Hindlimb muscle (tissue), 1 donor: ENCODE results near the gene PRSS38. TPM values are rescaled to one million over a fixed set of nuclear protein-coding genes. Genes with fewer than 3 reads are reported as not detected.

Experiments
- DNase-seq: peaks from one replicate; pipeline ENCODE4 v3.0.0-alpha.2; 2013
- polyA plus RNA-seq: library from polyadenylated mRNA; unstranded; fragments of 120-200 nt; gene quantifications from one replicate; pipeline ENCODE4 v1.2.1, GENCODE V29; 2013; ENCODE audit not compliant: insufficient read length

PRSS38 gene
- polyA plus RNA-seq, 1 donor = not detected

DNA sequence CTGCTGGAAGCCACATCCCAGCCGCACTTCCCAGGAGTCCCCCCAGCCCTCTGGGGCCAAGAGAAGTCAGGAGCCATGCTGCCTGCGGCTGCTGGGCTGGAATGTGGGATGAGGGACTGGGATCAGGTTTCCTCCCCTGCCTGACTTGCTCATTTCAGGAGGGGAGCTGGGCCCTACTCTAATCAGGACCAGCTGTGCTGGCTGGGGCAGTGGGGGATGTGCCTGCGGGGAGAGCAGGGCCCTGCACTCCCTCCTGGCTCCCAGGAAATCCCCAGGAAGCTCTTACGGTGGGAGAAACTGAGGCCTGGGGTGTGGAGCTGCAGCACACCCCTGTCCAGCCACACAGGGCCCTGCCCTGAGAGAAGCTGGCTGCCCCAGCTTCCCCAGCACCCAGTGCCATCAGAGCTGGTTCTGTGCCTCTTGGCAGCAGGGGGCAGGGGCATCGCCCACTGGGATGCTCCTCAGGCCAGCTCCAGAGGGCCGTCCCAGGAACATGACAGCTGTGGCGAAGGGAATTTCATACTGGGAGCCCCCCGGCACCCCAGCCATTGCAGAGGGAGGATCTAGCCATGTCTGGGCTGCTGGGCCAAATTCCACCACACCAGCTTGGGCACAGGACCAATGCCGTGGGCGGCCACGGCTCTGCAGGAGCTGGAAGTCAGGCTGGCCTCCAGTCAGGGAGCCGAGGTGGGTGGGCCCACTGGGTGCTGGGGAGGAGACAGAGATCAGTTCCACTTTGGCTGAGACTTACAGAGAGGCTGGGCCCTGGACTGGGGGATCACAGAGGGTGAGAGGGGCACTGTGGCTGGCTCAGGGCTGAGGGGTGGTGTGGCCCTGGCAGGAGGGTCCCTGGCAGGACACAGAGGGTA lies 21.3 kb upstream of the PRSS38 start:
- DNase-seq = peak; percentile 78

- no peak for DNase-seq
These were observed 20.7 kb upstream of the PRSS38 start for GRCh38 chr1:227794817-227795192.

DNA sequence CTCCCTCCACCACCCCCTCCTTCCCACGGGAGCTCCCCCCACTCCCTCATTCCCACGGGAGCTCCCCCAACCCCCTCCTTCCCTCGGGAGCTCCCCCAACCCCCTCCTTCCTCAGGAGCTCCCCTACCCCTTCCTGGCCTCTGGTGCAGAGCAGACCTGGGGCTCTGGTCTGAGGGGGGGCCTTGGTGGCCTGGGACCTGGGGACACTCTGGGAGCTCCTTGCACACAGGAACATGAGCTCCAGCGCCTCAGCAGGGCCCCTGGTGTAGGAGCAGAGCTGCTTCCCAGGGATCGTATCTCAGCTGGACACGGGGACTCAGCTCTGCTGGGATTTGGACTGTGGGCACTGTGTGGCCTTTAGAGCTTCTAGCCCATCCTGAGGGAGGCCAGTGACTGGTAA lies 19.7 kb upstream of the PRSS38 start:
- DNase-seq = no peak

- no peak for DNase-seq
These were observed 19.0 kb upstream of the PRSS38 start for GRCh38 chr1:227796359-227796915.

- no peak for DNase-seq
These were observed 18.3 kb upstream of the PRSS38 start for GRCh38 chr1:227797144-227797543.

DNA sequence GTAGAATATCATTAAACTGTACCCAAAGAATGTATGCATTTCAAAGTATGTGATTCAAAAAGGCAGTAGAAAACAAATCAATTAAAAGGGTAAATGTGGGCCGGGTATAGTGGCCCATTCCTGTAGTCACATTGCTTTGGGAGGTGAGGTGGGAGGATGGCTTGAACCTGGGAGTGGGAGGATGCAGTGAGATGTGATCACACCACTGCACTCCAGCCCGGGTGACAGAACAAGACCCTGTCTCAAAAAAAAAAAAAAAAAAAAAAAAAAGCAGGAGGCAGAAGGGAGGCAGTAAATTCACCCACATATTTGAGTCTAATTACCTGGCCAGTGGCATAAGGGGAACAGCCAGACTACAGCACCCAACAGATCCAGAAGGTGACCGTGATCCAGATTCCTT lies 17.9 kb upstream of the PRSS38 start:
- DNase-seq = no peak

DNA sequence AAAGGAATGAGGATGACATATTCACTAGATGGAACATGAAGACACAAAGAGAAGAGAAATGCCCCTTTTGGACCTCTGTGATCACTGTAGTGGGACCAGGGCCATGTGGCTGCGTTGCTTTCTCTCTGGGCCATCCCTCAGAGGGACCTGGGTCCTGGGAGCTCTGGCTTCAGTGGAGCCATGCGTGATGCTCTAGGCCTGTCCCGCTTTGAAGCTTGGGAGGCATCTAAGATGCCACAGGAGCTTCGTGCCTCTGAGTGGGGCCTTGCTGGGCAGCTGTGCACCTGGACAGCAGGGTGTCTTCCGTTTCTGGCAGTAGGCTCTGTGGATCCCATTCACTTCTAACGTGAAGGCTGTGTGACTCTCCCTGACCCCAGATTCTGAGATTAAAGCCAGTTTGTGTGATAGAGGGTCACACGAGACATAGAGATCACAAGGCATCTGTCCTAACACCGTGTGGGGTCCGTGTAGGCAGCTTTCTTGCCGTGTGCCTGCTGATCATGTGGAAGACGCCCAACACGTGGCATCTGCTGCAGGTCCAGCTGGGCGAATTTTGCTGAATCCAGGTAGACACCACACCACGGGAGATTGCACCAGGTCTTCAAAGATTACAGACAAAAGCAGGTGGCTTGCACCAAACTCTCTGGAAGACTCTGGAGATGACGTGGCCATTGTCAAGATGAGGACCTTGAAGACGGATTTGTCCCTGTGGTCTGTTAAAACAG lies 17.2 kb upstream of the PRSS38 start:
- no peak for DNase-seq

DNA sequence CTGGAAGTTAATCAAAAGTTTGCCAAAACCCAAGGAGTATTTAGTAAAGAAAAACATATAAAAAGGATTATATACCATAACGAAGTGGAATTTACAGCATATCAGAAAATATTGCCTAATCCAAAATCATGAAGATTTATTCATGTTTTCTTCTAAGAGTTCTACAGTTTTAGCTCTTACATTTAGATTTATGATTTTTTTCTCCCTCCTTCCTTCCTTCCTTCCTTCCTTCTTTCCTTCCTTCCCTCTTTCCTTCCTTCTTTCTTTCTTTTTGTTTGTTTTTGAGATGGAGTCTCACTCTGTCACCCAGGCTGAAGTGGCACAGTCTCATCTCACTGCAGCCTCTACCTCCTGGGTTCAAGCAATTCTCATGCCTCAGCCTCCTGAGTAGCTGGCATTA lies 15.7 kb upstream of the PRSS38 start:
- DNase-seq = no peak

- no peak for DNase-seq
These were observed 11.5 kb upstream of the PRSS38 start for GRCh38 chr1:227803933-227804332.

DNA sequence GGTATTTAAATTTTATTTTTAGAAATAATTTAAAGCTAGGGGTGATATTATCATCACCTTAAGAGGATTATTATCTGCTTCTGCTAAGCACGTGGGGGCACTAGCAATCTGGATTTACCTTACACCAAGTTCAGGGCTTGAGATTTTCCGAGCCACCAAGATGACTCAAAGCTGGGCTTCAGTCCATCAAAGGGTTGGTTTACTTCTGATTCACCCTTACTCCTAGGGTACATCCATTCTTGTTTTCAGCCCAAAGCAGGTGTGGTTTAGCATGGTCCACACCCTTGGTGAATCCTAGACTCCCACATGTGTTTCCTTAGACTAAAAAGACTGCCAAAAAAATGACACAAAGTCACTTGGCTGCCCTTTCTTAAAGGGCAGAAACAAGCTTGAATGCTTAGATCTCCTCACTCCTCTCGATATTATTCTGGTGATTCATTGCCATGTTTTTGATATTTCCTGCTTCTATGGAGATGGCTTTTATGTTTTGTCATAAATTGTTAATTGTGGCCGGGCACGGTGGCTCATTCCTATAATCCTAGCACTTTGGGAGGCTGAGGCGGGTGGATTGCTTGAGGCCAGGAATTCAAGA lies 9.8 kb upstream of the PRSS38 start:
- no peak for DNase-seq

GRCh38 chr1:227808566-227808965 lies 6.9 kb upstream of the PRSS38 start:
- no peak for DNase-seq

DNA sequence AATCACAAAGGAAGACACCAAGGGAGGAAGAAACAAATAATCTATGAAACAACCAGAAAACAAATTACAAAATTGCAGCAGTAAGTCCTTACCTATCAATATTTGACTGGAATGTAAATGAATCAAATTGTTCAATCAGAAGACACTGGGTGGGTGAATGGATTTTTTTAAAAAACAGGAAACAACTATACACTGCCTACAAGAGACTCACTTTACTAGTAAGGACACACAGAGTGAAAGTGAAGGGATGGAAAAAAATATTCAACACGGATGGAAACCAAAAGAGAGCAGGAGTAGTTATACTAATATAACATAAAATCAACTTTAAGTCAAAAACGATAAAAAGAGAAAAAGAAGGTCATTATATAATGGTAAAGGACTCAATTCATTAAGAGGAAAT lies 6.4 kb upstream of the PRSS38 start:
- no peak for DNase-seq

- DNase-seq = no peak
These were observed 1.5 kb upstream of the PRSS38 start for GRCh38 chr1:227813962-227814361.

DNA sequence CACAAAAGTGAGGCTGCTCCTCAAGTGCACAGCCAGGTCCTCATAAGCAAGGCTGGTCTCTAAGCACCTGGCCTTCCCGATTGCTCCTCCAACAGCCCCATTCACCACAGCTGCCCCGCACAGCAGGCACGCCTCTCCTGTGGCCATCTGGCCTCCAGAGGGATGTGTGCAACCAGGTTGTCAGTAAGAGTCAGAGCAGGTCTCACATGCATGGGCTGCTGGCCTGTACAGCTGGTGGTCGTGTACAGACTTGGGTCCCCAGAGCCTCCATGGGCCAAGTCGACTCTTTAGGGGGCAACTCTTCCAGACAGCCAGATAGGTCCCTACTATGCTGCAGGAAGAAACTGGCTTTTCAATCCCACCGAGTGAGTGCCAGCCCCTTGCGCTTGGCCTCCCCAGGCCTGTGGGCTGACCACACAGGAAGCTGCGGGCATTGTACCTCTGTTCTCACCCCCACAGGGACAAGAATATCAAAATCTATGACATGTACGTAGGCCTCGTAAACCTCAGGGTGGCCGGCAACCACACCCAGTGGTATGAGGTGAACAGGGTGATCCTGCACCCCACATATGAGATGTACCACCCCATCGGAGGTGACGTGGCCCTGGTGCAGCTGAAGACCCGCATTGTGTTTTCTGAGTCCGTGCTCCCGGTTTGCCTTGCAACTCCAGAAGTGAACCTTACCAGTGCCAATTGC lies 1.4 kb downstream of the PRSS38 start:
- no peak for DNase-seq

DNA sequence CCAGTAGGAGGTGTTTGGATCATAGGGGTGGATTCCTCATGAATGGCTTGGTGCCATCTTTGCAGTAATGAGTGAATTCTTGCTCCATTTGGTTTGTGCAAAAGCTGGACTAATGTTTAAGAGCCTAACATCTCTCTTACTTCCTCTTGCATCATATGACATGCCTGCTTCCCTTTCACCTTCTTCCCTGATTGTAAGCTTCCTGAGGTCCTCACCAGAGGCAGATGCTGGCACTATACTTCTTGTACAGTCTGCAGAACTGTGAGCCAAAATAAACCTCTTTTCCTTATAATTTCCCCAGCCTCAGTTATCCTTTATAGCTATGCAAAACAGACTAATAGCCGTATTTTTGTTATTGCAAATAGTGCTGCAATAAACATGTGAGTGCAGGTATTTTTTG lies 8.1 kb downstream of the PRSS38 start:
- DNase-seq = no peak

GRCh38 chr1:227824204-227824603 lies 8.7 kb downstream of the PRSS38 start:
- DNase-seq = no peak

- DNase-seq = no peak
These were observed 13.3 kb downstream of the PRSS38 start for GRCh38 chr1:227828786-227829185.

DNA sequence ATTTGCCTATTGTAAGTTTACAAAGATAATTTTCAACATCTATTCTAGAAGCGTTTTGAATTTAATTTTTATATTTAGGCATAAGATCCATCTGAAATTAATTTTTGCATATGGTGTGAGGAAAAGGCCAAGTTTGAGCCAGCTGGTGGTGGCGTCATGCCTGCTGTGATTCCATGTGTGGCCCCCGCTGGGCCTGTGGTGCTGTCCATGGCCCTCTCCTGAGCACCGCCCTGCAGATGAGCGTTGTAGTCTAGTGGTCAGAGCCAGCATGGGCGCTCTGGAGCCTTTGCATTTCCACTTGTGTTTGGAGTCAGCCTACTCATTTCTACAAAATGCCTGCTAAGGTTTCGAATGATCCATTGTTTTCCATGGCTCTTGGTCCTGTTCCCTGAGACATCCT lies 22.7 kb downstream of the PRSS38 start:
- no peak for DNase-seq

DNA sequence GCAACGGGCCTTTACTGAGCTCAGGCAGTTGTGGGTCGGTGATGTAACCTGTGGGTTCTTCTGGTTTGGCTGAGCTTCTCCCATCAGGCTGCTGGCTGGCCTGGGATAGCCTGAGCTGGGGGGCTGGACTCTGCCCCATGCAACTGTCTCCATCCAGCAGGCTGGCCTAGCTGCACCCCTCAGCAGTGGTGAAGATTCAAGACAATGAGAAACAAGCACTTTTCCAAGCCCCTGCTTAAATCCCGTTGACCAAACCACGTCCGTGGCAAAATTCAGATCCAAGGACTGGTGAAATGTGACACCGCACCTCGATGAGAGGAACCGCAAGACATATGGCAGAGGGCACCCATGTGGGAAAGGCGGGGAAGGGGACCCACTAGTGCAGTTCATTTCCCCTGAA lies 25.6 kb downstream of the PRSS38 start:
- no peak for DNase-seq

DNA sequence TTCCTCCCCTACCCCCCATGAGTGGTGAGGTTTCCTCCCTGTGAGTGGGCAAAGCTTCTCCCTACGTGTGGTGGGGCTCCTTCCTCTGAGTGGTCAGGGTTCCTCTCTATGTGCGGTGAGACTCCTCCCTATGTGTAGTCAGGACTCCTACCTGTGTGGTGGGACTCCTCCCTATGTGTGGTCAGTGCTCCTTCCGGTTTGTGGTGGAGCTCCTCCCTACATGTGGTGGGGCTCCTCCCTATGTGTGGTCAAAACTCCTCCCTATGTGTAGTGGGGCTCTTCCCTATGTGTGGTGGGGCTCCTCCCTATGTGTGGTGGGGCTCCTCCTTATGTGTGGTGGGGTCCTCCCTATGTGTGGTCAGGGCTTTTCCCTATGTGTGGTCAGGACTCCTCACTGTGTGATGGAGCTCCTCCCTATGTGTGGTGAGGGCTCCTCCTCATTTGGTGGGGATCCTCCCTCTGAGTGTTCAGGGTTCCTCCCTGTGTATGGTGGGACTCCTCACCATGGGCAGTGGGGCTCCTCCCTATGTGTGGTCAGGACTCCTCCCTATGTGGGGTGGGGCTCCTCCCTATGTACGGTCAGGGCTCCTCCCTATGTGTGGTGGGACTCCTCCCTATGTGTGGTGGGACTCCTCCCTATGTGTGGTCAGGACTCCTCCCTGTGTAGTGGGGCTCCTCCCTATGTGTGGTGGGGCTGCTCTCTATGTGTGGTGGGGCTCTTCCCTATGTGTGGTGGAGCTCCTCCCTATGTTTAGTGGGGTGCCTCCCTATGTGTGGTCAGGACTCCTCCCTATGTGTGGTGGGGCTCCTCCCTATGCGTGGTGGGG lies 29.1 kb downstream of the PRSS38 start:
- DNase-seq = no peak

- DNase-seq = no peak
These were observed 29.6 kb downstream of the PRSS38 start for GRCh38 chr1:227845147-227845458.

DNA sequence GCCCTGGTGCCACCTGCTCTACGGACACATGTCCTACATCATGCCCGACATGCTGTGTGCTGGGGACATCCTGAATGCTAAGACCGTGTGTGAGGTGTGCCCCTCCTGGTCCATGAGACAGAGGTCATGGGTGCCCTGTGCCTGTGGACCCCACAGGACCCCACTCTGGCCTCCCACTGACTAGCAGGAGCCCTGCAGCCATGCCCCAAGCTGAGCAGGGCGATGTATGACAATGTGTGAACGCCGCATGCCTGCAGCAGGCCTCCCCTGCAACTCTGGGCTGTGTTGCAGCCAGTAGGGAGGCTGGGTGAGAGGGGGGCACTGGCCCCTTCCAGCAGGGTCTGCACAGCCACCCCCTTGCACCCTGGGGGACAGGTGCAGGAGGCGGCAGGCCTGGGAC lies 30.0 kb downstream of the PRSS38 start:
- DNase-seq = no peak
